ENCODE measurements around the gene GPR85.

GRCh38 chr7:113040849-113041248 is 45.8 kb downstream of the GPR85 start:
- TF ChIP-seq CTCF (conservative IDR thresholded peaks at IDR 0.05) (no peak), EZH2 (IDR thresholded peaks at IDR 0.05; ENCODE audit: low read depth) (no peak)

All from PC-9 (cell line).